GM19238 (cell line): ENCODE data around the gene ARMC9.
"Not testable (repeated sequence)": the region's sequence is repeated elsewhere in the genome, so short reads cannot be mapped to it uniquely, and the experiment has no call there.

ENCODE experiments used
- DNase-seq: peaks from one replicate; pipeline ENCODE4 v3.0.0; 2011; ENCODE audit warnings: low spot score; ENCODE audit not compliant: insufficient read length

The ARMC9 gene

GRCh38 chr2:231198291-231199173 is at the start of gene ARMC9:
Gene ARMC9, plus strand, starts transcription at chr2:231198631. Its CDS starts 7,608 bp downstream, at chr2:231206239.
- peak; percentile 95 for DNase-seq

- DNase-seq: no peak
Measured at GRCh38 chr2:231152800-231153557, 45.5 kb upstream of the ARMC9 start.

- DNase-seq: no peak
Measured at GRCh38 chr2:231159306-231159705, 39.1 kb upstream of the ARMC9 start.

GRCh38 chr2:231160701-231161100 is 37.7 kb upstream of the ARMC9 start:
- no peak for DNase-seq

GRCh38 chr2:231161252-231161839 is 37.1 kb upstream of the ARMC9 start:
- no peak for DNase-seq

- DNase-seq: no peak
Measured at GRCh38 chr2:231161877-231162329, 36.5 kb upstream of the ARMC9 start.

- no peak for DNase-seq
Measured at GRCh38 chr2:231163011-231163410, 35.4 kb upstream of the ARMC9 start.

GRCh38 chr2:231163414-231164095 is 34.9 kb upstream of the ARMC9 start:
- no peak for DNase-seq

GRCh38 chr2:231167745-231168459 is 30.5 kb upstream of the ARMC9 start:
- no peak for DNase-seq

GRCh38 chr2:231168460-231169139 is 29.8 kb upstream of the ARMC9 start:
- DNase-seq: no peak

- DNase-seq: no peak
Measured at GRCh38 chr2:231169488-231169887, 28.9 kb upstream of the ARMC9 start.

GRCh38 chr2:231170055-231170454 is 28.4 kb upstream of the ARMC9 start:
- DNase-seq: no peak

GRCh38 chr2:231172025-231172424 is 26.4 kb upstream of the ARMC9 start:
- no peak for DNase-seq

GRCh38 chr2:231174211-231174651 is 24.2 kb upstream of the ARMC9 start:
- no peak for DNase-seq

GRCh38 chr2:231176066-231176465 is 22.4 kb upstream of the ARMC9 start:
- no peak for DNase-seq

- no peak for DNase-seq
Measured at GRCh38 chr2:231177156-231178025, 21.0 kb upstream of the ARMC9 start.

GRCh38 chr2:231178805-231179204 is 19.6 kb upstream of the ARMC9 start:
- DNase-seq: not testable (repeated sequence)

- peak; percentile 41 for DNase-seq
Measured at GRCh38 chr2:231181860-231182512, 16.4 kb upstream of the ARMC9 start.

- DNase-seq: no peak
Measured at GRCh38 chr2:231182513-231182899, 15.9 kb upstream of the ARMC9 start.
